Heart left ventricle (tissue), 16 donors: ENCODE data around the gene GPN1. TPM values are rescaled to one million over a fixed set of nuclear protein-coding genes. Genes with fewer than 3 reads are reported as not detected.
A peak's percentile ranks its signal among the peaks of the same experiment; 100 is the strongest.

Source experiments
- ATAC-seq, 4 donors: fragments of 200-7000 bp; cut with Tn5 transposase; one replicate each; pipeline ENCODE4 v1.9.1; 2020 to 2022; ENCODE audit warnings: moderate library complexity in 4 of 4, mild to moderate bottlenecking in 3 of 4, moderate number of reproducible peaks in 1 of 4
- DNase-seq, 5 donors: peaks; one replicate each; pipeline ENCODE4 v3.0.0-alpha.2; 2020
- H3K27ac ChIP-seq, 12 donors: fragments of 200-600 bp; sonication (generic) in 4 of 12; one replicate each; pipeline versions ENCODE4 v1.5.0 to v1.8.0; 2016 to 2022; ENCODE audit warnings: mild to moderate bottlenecking in 2 of 12
- H3K27me3 ChIP-seq, 9 donors: fragments of 200-600 bp; sonication (generic) in 2 of 9; one replicate each; pipeline versions ENCODE4 v1.5.1 to v1.8.0; 2016 to 2022; ENCODE audit warnings: mild to moderate bottlenecking in 3 of 9
- H3K36me3 ChIP-seq, 9 donors: fragments of 200-600 bp; sonication (generic) in 2 of 9; one replicate each; pipeline versions ENCODE4 v1.5.0 to v1.8.0; 2018 to 2022; ENCODE audit warnings: mild to moderate bottlenecking in 2 of 9
- H3K4me1 ChIP-seq, 12 donors: fragments of 200-600 bp; sonication (generic) in 4 of 12; one replicate each; pipeline versions ENCODE4 v1.5.0 to v1.8.0; 2016 to 2022; ENCODE audit warnings: mild to moderate bottlenecking in 3 of 12
- H3K4me3 ChIP-seq, 12 donors: fragments of 200-600 bp; sonication (generic) in 4 of 12; one replicate each; pipeline versions ENCODE4 v1.5.0 to v1.8.0; 2017 to 2022; ENCODE audit warnings: mild to moderate bottlenecking in 9 of 12, moderate library complexity in 4 of 12
- H3K9me3 ChIP-seq, 12 donors: fragments of 200-600 bp; sonication (generic) in 4 of 12; one replicate each; pipeline versions ENCODE4 v1.5.0 to v1.8.0; 2016 to 2022; ENCODE audit warnings: mild to moderate bottlenecking in 1 of 12
- POLR2A ChIP-seq, 2 donors: fragments of 450-650 bp; IDR thresholded peaks; one replicate each; pipeline ENCODE4 v1.6.1; 2017; ENCODE audit warnings: antibody characterized with exemption in 2 of 2, mild to moderate bottlenecking in 2 of 2, moderate library complexity in 2 of 2
- WGBS, 4 donors: extraction: QIAGEN DNeasy Blood & Tissue Kit in 2 of 4; methylation state at CpG; one replicate each; pipeline versions ENCODE4 v1.1.5 to v1.1.7; 2013 to 2018; 5-methylcytosine and 5-hydroxymethylcytosine counted together
- intact Hi-C, 10 donors: fragments of 100-400 bp; cut with DNase I; formaldehyde crosslinking; loops; one replicate each; pipeline versions ENCODE4 v1.11.1 to v1.14.2; 2022
- polyA plus RNA-seq, 2 donors: library from polyadenylated mRNA; stranded (reverse); fragments of 200-250 nt; gene quantifications; one replicate each; pipeline ENCODE4 v1.2.3, GENCODE V29; 2013
- total RNA-seq, 9 donors: library from RNA; depleted of rRNA in 2 of 9; stranded (reverse); fragments of >200 nt in 2 of 9; fragmentation: NEBNext Ultra II Directional in 3 of 9; extraction: Animal tissue kit (Norgen Biotek cat#: 25700) in 3 of 9; gene quantifications; one replicate each; pipeline versions ENCODE4 v1.1.0 to v1.2.4, GENCODE V29; 2016 to 2023
- TF ChIP-seq, protein P1 (sequence below), 12 donors: fragments of 200-600 bp; sonication (generic) in 4 of 12; IDR thresholded peaks; one replicate each; pipeline versions ENCODE4 v1.5.0 to v1.8.0; 2018 to 2022; ENCODE audit warnings: antibody characterized with exemption in 12 of 12, mild to moderate bottlenecking in 5 of 12
- donor health status: ischemic (EF 13 %, LVEDD 7.1; RV severe dilation, severe dysfunction).
- donor health status: healthy with polysubstance abuse.
- donor health status: DM: no; HTN: yes; CAD: no.
- donor health status: DM: no; HTN: no; CAD: no.
- donor health status: ischemic (EF 25% LVEDD 6.9; RV normal size, moderate dysfunction).
- donor health status: ischemic (EF 25% LVEDD 5.7; RV mildly dilated, moderate dysfunction).
- donor health status: healthy.
- donor health status: DM: yes; HTN: yes; CAD: no.
- donor health status: ischemic (EF 35%, LVEDD 5.7; RV mildly dilated, moderate dysfunction).
- donor health status: nonischemic (EF 11% LVEDD 7.7; RV severe dilation, severe dysfunction).
- donor health status: DM: yes; HTN: yes; CAD: no.
- donor health status: PGD.
- donor health status: ischemic (EF 29% LVEDD 5.4; RV normal size, mild dysfunction).
- donor health status: nonischemic (EF 23%, LVEDD 6.1; RV moderate dilation, normal function).

The GPN1 gene
- total and polyA plus RNA-seq, 11 donors, result 10.1 to 35.9 (median 19.4) TPM

DNA sequence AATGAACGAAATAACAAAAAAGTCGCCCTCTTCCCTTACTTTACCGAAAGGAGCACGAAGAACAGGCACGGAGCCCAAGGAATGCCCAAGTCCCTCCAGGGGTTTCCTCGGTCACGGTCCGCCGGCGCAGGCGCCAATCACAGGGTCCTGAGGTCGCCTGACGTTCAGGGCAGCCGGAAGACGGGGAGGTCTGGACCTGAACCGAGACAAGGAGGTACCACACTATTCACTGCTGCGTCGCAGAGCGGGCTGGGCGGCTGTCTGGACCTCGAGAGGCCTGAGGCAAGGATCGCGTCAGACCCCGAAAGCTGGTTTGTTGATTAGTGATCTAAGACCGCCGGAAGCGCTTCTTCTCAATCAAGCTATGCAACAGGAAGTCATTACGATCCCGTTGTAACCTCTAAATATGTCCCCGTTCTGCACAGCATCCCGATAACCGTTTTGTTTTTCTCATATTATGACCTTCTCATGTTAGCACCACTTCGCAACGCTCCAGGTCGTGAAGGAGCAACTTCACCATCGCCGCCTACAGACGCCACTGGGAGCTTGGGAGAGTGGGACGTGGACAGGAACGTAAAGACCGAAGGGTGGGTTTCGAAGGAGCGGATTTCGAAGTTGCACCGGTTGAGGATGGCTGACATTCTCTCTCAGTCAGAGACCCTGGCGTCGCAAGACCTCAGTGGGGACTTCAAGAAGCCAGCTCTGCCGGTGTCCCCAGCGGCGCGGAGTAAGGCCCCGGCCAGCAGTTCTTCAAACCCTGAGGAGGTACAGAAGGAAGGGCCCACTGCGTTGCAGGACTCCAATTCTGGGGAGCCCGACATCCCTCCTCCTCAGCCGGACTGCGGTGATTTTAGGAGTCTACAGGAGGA is 34.7 kb downstream of the GPN1 start, which contains the start of the genes SLC4A1AP and SUPT7L:
TSS of gene SLC4A1AP (plus strand) at position 605 of the 869 bp plus-strand sequence. CDS start at position 631, 26 bp downstream.
TSS of gene SUPT7L (minus strand) at position 330 of the 869 bp plus-strand sequence. CDS start 1,422 bp downstream, outside the sequence.
- Histone ChIP-seq H3K4me1 (peaks cover 0 to 42% (median 27%) of the 10 kb centered on the region in 12 donors), H3K27ac (peak within 1 kb of the TSS; percentile 83 to 95 (median 92)), H3K36me3 (peaks cover 0 to 69% (median 57%) of the 10 kb centered on the region in 9 donors), H3K4me3 (peak within 1 kb of the TSS; percentile 66 to 94 (median 86)), H3K27me3 (no peaks in the 10 kb centered on the region), H3K9me3 (no peaks in the 10 kb centered on the region)
- 0% methylated on average over 53 to 56 of the region's 56 CpGs for WGBS, 4 donors
- peak in 1 of 2 donors; percentile 19 for TF ChIP-seq POLR2A (IDR thresholded peaks at IDR 0.05)
- TF ChIP-seq, protein P1, sequence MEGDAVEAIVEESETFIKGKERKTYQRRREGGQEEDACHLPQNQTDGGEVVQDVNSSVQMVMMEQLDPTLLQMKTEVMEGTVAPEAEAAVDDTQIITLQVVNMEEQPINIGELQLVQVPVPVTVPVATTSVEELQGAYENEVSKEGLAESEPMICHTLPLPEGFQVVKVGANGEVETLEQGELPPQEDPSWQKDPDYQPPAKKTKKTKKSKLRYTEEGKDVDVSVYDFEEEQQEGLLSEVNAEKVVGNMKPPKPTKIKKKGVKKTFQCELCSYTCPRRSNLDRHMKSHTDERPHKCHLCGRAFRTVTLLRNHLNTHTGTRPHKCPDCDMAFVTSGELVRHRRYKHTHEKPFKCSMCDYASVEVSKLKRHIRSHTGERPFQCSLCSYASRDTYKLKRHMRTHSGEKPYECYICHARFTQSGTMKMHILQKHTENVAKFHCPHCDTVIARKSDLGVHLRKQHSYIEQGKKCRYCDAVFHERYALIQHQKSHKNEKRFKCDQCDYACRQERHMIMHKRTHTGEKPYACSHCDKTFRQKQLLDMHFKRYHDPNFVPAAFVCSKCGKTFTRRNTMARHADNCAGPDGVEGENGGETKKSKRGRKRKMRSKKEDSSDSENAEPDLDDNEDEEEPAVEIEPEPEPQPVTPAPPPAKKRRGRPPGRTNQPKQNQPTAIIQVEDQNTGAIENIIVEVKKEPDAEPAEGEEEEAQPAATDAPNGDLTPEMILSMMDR (IDR thresholded peaks at IDR 0.05), result peak in 1 of 12 donors; percentile 15
- intact Hi-C loops, result no loop called here
- DNase-seq (peak; percentile 67 to 86 (median 71)), ATAC-seq (peak; percentile 89 to 91 (median 90))

DNA sequence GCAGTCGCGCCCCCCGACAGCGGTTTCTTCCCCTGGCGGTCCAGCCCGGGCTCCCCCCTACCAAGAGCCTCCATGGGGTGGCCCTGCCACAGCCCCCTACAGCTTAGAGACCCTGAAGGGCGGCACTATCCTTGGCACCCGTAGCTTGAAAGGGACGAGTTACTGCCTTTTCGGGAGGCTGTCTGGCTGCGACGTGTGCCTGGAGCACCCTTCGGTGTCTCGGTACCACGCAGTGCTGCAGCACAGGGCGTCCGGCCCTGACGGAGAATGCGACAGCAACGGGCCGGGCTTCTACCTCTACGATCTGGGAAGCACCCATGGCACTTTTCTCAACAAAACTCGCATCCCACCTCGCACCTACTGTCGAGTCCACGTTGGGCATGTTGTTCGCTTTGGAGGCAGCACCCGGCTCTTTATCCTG is 35.3 kb downstream of the GPN1 start:
- DNase-seq, result no peak
- WGBS, 4 donors, result 3 to 9% (median 4%) methylated on average over 22 to 28 of the region's 28 CpGs
- H3K27ac ChIP-seq, result peak overlapping the region; percentile 83 to 95 (median 92)
- peaks cover 0 to 69% (median 57%) of the 10 kb centered on the region in 9 donors for H3K36me3 ChIP-seq
- peak overlapping the region; percentile 66 to 94 (median 86) for H3K4me3 ChIP-seq
- no peak for TF ChIP-seq POLR2A (IDR thresholded peaks at IDR 0.05)
- TF ChIP-seq, protein P1 (IDR thresholded peaks at IDR 0.05), result no peak
- H3K4me1 ChIP-seq, result peaks cover 0 to 42% (median 27%) of the 10 kb centered on the region in 12 donors
- intact Hi-C loops, result no loop called here
- H3K27me3 ChIP-seq, result no peaks in the 10 kb centered on the region
- no peaks in the 10 kb centered on the region for H3K9me3 ChIP-seq
- ATAC-seq, result peak in 2 of 4 donors; percentile 2 to 6

DNA sequence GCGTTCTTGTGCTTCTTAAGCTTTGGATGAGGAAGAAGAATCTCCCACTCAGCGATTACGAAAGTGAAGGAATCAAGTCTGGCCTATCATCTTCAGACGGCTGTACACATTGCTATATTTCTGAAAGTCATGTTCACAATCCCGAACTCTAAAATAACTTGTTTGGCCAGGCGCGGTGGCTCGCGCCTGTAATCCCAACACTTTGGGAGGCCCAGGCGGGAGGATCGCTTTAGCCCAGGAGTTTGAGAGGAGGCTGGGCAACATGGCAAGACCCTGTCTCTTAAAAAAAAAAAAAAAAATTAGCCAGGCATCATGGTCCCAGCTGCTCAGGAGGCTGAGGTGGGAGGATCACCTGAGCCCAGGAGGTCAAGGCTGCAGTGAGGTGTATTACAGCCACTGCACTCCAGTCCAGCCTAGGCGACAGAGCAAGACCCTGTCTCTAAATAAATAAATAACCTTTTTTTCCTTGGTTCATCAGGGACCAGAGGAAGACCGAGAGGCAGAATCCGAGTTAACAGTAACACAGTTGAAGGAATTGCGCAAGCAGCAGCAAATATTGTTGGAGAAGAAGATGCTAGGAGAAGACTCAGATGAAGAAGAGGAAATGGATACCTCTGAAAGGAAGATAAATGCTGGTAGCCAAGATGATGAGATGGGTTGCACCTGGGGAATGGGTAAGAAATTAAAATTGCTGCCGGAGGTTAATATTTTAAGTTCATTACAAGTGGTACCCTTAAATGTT is 35.9 kb downstream of the GPN1 start:
- H3K27me3 ChIP-seq, result no peaks in the 10 kb centered on the region
- peaks cover 0 to 42% (median 27%) of the 10 kb centered on the region in 12 donors for H3K4me1 ChIP-seq
- peak overlapping the region in 1 of 12 donors; percentile 95 for H3K27ac ChIP-seq
- TF ChIP-seq, protein P1 (IDR thresholded peaks at IDR 0.05), result no peak
- no peak for TF ChIP-seq POLR2A (IDR thresholded peaks at IDR 0.05)
- peak overlapping the region; percentile 66 to 94 (median 86) for H3K4me3 ChIP-seq
- peaks cover 0 to 69% (median 57%) of the 10 kb centered on the region in 9 donors for H3K36me3 ChIP-seq
- DNase-seq (no peak), ATAC-seq (no peak)
- 84 to 91% (median 85%) methylated on average over 16 of the region's 16 CpGs for WGBS, 4 donors
- intact Hi-C loops, result no loop called here
- H3K9me3 ChIP-seq, result no peaks in the 10 kb centered on the region
